ENCODE results near the gene FIGNL2.
"Not testable (repeated sequence)": the region's sequence is repeated elsewhere in the genome, so short reads cannot be mapped to it uniquely, and the experiment has no call there.

FIGNL2 gene, protein sequence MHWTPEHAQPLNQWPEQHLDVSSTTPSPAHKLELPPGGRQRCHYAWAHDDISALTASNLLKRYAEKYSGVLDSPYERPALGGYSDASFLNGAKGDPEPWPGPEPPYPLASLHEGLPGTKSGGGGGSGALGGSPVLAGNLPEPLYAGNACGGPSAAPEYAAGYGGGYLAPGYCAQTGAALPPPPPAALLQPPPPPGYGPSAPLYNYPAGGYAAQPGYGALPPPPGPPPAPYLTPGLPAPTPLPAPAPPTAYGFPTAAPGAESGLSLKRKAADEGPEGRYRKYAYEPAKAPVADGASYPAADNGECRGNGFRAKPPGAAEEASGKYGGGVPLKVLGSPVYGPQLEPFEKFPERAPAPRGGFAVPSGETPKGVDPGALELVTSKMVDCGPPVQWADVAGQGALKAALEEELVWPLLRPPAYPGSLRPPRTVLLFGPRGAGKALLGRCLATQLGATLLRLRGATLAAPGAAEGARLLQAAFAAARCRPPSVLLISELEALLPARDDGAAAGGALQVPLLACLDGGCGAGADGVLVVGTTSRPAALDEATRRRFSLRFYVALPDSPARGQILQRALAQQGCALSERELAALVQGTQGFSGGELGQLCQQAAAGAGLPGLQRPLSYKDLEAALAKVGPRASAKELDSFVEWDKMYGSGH

DNA sequence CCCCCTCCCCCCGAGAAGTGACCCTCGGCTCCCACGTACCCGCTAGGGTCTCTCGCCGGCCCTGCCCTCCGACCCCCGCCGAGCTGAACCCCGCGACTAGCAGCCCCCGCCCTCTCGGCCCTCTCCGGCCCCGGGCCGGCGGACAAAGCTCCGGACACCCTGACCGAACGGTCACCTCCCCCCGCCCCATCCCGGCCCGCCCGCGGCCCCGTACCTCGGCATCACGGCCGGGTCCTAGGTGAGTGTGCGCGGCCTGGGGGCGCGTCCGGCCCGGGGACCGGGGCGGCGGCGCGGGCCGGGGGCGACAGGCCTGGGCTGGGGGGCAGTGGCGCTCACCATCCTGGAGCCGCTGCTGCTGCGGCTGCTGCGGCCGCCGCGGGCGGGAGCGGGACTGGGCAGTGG lies at the start of gene FIGNL2:
Gene FIGNL2 (minus strand): TSS at position 393 of the 402 bp plus-strand sequence. CDS start 26,305 bp downstream, outside the sequence.
- no peak for DNase-seq (ENCODE audit: low spot score)

DNA sequence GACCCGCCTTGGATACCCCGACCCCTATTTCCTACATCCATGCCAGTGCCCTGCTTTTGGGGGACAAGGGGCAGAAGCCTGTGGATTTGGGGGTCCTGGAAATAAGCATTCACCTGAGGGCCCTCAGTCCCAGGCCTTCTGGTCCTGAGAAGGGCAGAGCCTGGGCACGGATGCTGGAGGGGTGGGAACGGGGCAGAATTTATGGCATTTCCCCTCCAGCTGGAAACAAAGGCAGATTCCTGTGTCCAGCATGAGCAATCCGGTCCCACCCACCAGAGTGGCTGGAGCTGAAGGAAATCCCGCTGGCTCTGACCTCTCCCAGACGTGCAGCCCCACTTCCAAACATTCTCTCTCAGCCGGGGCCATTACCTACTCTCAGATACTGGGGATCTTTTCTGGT lies 48.7 kb upstream of the FIGNL2 start:
- no peak for DNase-seq (ENCODE audit: low spot score)

DNA sequence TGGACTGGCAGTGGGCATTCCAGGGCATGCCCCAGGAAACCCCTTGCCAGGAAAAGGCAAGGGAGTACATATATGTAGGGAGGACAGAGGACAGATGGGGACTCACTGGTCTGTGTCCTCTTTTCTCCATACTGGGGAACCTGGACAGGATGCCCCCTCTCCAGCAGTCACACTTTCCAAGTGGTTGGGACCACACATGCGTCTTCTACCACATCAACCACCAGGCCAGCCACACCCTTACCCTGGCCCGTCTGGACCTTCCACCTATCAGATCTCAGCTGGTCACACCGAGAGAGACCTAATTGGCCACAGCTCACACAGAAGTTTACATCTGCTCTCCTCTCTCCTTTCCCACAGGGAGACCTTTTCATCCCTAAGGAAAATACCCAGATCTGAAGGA lies 47.7 kb upstream of the FIGNL2 start:
- DNase-seq (ENCODE audit: low spot score) = no peak

DNA sequence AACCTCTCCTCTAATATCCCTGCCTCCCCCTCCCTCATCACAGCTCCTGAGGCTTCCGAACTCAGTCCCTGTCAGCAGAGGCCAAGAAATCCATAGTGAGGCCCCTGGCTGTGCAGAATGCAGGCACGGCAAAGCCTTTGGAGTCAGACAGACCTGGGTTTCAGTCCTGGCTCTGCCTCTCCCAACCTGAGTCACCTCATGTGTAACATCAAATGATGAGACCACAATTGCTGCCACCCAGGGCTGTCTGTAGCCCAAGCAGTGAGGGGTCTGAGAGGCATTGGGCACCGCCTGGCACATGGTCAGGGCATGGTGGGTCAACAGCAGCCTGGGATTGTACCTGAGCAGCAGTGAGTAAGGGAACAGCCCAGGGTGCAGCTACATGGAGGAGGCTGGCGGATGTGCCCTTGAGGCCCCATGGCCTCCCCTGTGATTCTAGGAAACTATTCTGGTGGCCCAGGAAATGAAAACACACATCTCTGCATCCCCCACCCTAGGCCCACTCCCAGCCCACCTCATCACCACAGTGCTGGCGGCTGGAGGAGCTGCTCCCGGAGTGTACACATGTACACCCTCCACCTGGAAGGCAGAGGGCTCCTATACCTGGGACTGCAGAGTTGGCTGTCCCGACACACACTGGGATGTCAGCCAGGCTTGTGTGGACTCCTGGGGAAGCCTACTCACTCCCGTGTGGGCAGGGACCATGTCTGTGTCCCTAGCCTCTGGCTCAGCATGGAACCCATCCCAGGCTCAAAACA lies 47.0 kb upstream of the FIGNL2 start:
- no peak for DNase-seq (ENCODE audit: low spot score)

DNA sequence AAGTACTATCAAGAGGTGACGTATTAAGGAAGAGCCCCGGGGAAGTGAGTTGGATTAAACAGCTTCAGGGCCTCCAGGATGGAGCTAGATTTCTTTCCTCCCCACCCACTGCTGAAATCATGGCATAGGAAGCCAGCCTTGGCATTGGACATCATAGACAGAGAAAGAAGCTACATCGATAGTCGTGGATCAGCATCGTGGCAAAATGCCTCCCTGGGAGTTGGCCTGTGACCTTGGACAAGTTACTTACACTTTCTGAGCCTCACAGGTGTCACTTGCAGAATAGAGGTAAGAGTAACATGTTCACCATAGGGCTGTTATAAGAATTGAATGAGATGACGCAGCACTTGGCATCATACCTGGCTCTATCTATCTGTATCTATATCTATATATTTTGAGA lies 45.3 kb upstream of the FIGNL2 start:
- no peak for DNase-seq (ENCODE audit: low spot score)

DNA sequence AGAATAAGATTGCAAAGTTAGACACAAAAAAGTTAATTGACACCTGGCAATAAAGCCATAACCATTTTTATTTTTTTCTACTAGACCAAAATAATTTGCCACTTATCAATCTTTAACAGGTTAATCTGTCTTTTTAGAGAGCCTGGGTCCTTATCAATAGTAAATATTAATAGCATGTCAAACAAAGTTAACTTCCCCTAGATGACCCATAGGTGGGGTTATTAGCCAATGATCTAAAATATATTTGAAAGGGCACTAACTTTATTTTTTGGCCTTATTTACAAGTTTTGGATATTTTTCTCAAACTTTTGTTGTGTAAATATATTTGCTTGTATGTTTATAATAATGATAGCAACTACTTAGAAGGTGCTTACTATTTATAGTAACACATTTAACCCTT lies 43.3 kb upstream of the FIGNL2 start:
- DNase-seq (ENCODE audit: low spot score) = no peak

DNA sequence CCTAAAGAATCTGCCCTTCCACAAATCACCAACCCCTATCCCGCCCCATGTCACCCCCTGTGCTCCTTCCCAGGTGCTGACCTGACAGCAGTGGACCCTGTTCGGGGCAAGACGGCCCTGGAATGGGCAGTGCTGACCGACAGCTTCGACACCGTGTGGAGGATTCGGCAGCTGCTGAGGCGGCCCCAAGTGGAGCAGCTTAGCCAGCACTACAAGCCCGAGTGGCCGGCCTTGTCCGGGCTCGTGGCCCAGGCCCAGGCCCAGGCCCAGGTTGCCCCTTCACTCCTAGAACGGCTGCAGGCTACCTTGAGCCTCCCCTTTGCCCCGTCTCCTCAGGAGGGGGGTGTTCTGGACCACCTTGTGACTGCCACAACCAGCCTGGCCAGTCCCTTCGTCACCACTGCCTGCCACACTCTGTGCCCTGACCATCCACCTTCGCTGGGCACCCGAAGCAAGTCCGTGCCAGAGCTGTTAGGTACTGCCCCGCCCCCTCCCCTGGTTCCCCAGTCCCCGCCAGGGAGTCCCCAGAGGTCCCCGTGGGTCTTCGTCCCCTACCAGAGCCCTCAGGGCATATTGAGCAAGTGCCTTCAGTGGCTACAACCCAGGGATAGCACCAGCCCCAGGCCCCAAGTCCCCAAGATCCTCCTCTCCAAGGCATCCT lies 42.1 kb upstream of the FIGNL2 start:
- no peak for DNase-seq (ENCODE audit: low spot score)

DNA sequence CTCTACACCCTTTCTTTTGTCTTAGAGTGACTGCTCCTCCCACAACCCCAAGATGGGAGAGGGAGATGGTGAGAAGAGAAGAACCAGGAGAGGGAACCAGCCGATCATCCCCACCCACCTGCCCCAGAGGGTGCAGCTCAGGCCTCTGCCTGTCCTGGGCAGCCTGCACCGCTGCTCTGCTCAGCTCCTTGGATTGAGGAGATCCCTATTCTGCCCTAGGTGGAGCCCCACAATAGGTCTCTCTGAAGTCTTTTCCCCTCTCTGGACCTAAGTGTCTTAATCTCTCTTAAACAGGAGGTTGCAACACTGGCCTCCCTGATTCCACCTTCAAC lies 41.6 kb upstream of the FIGNL2 start:
- no peak for DNase-seq (ENCODE audit: low spot score)

DNA sequence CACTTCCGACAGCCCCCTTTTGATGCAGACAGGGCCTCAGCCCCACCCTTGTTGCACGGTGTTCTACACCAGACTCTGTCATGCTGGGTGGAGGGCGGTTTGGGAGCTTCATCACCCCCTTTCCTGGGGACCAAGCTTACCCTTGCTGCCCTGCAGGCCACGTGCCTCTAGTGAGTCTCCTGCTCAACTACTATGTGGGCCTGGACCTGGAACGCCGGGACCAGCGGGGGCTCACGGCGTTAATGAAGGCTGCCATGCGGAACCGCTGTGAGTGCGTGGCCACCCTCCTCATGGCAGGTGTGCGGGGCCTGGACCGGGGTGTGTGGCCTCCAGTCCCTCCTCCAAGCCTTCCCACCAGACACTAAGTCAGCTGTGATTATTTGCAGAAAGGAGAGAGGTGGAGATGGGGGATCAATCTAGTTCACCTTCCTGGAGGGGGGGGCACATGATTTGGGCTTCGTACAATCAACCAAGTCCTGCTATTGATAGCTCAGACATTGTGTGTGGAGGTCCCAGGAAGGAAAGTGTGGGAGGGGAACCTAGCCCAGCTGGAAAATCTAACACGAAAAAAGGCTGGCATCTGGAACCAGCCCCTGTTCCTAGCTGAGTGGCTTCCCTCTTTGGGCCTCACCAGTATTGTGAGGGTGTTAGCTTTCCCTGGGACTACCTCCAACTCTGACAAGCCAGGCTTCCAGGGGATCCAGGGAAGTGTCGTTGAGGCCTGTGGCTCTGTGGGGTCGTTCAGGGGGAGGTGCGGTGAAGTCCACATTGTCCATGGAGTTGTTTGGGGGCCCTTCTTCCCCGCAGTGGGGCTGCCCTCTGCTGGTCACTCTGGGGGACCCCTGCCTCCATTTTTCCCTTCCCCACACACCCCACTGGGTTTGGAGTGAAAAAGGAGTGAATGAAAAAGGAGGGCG lies 41.0 kb upstream of the FIGNL2 start:
- DNase-seq (ENCODE audit: low spot score) = no peak

DNA sequence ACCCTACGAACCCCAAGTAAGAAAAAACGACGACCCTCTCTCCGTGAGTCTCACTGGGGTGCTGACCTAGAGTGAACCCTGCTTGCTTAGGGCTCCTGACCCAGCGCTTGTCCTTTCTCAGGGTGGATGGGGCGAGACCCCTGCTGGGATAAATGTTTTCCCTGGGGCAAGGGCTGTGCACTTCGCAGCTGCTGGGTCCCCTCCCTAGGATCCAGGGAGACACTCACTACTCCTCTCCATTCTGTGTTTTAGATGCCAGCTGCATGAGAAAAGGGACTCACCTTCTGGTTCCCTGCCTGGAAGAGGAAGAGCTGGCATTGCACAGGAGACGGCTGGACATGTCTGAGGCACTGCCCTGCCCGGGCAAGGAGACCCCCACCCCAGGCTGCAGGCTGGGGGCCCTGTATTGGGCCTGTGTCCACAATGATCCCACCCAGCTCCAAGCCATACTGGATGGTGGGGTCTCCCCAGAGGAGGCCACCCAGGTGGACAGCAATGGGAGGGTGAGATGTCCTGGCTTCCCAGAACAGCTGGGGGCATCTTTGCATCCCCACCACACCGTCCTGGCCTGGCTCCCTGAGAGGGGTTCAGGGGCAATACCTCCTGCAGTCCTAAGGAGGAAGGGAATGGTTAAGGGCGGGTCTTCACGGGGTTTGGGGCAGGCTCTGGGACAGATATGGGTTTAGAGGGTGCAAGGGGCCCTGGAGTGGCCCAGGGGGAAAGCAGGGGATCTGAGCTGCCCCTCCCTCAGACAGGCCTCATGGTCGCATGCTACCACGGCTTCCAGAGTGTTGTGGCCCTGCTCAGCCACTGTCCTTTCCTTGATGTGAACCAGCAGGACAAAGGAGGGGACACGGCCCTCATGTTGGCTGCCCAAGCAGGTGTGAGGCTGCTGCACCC lies 40.0 kb upstream of the FIGNL2 start:
- DNase-seq (ENCODE audit: low spot score) = no peak

DNA sequence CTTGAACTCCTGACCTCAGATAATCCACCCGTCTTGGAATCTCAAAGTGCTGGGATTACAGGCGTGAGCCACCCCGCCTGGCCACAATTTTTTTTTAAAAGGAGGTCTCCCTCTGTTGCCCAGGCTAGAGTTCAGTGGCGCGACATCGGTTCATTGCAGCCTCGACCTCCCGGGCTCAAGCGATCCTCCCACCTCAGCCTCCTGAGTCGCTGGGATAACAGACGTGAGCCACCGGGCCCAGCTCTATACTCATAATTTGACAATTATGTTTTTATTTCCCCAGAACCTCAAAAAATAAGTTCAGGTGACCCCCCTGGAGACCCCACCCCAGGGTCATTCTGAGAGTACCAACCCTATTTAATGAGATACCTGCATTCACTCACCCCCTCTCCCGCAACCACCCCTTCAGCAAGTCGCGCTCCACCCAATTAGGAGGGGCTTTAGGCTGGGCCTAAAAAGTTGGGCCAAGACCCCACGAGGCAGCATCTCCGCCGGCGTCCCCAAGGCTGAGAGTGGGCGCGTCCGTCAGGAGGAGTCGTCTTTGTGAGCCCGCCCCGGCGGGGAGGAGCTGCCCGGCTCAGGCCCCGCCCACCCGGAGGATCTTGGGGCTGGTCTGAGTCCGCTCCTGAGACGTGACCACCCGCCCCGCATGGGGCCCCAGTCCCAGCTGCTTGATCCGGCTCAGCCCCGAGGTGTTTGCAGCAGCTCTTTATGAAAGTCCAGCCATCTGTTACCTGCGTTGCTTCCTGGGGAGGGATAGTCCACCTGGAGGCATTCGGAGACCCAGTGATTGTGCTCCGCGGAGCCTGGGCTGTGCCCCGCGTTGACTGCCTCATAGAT lies 39.2 kb upstream of the FIGNL2 start, which contains the start of gene ANKRD33:
Gene ANKRD33 (plus strand): TSS at position 628 of the 840 bp plus-strand sequence. CDS start 84 bp downstream, at position 712.
- no peak for DNase-seq (ENCODE audit: low spot score)

DNA sequence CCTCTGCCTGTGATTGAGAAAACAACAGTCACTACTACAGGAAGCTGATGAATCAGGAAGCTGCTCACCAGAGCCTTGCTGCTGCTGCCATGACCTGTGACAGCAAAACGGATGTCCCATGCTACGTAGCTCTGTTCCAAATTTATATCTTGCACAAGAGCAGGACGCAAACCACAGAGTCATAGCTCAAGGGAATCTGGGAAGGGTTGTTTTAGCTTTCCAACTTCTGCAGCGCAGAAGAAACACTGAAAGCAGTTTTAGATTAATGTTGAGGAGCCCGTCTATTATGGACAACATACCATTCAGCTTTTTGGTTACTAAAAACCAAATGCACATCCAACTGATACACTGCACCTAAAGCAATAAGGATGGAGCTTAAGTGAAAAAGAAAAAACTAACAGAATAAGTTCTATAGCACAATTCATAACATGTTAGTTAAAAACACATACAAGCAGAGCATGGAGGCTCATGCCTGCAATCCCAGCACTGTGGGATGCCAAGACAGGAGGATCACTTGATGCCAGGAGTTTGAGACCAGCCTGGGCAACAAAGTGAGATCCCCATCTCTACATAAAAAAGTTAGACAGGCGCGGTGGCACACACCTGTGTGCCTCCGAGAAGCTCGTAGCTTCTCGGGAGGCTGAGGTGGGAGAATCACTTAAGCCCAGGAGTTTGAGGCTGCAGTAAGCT lies 37.6 kb upstream of the FIGNL2 start:
- peak; percentile 85 for DNase-seq (ENCODE audit: low spot score)

DNA sequence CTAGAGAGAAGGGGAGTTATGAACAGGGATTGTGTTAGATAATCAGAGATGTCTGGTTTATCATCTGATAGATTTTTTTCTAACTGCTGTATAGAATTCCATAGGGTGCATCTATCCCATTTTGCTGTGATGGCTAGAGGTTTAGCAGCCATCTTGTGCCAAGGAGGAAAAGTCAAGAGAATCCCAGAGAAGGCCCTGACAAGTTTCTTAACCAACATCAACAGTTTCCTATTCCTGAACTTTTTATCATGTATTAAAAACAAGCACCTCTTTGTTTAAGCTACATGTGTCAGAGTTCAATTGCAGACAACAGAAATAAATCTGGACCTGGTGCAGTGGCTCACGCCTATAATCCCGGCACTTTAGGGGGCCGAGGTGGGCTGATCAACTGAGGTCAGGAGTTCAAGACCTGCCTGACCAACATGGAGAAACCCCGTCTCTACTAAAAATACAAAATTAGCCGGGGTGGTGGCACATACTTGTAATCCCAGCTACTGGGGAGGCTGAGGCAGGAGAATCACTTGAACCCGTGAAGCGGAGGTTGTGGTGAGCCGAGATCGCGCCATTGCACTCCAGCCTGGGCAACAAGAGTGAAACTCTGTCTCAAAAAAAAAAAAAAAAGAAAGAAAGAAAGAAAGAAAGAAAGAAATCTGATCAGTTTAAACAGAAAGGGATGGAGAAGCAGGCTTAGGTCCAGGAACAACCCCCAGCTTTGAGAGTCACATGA lies 36.9 kb upstream of the FIGNL2 start:
- DNase-seq (ENCODE audit: low spot score) = not testable (repeated sequence)

DNA sequence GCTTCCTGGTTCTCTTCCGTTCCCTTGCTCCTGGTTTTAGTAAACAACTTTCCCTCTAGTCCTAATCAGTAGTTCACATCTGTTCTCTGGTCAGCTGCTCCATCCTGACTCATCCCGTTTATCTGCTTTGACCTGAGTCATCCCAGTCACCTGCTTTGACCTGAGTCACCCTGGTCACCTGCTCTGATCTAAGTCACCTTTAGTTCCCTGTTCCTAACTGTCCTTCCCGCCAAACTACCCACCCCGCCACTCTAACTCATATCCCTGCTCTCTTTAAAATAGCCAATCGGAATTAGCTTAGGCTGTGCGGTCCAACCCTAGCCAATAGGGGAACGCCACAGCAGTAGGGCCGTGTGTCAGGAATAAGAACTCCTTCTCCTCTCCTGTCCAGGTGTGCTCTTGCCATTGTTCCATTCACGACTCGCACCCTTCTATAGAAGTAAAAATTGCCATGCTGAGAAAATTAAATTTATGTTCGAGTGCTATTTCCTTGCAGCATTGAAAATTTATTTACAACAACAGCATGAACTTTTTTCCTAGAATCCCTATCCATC lies 36.2 kb upstream of the FIGNL2 start:
- peak; percentile 79 for DNase-seq (ENCODE audit: low spot score)

DNA sequence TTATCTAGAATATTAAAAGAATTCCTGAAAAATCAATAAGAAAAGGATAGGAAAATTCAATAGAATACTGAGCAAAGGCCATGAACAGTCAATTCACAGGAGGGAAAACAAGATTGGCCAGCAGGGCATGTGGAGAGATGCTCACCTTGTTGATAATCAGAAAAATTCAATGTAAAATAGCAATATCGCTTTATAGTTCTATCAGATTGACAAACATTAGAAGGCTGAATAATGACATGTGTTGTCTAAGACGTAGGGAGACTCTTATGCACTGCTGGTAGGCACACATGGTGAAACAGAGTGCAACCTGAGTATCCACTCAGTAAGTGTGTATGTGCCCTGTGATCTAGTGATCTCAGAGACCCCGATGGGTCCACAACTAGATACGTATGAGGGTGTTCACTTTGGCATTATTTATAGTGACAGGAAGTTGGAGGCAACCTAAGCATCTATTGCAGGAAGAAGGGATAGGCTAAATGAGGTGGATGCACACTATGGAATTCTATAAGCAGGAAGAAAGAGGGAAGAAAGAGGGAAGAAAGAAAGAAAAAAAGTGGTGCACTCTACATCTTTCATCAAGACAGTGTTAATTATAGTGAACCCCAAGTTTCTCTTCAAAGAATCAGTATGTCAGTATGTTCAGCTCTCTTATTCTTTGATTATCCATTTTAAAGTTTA lies 35.6 kb upstream of the FIGNL2 start:
- no peak for DNase-seq (ENCODE audit: low spot score)

DNA sequence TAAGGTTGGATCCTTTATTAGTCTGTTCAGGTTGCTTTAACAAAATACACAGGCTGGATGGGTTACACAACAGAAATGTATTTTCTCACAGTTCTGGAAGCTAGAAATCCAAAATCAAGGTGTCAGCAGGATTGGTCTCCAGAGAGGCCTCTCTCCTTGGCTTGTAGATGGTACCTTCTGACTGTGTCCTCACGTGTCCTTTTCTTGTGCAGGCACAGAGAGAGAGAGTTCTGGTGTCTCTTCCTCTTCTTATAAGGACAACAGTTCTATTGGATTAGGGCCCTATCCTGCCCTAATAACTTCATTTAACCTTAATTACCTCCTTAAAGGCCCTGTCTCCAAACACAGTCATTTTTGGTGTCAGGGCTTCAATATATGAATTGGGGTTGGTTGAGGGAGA lies 34.8 kb upstream of the FIGNL2 start:
- DNase-seq (ENCODE audit: low spot score) = no peak

DNA sequence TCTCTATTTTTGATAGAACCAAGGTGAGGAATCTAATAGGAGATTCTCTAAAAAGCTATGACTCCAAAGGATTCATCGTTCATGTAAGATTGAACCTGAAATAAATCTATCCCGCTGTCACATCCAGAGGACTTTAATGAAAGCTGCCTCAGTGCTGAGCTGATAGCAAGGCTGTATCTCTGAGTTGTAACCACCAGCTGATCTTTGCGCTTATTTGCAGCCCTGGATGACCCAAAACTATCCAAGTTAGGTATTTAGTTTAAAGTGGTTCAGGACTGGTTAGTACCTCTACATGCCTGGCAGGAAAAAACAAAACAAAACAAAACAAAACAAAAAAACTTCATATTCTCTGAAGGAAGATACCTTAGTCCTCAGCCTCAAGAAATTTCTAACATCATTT lies 30.6 kb upstream of the FIGNL2 start:
- DNase-seq (ENCODE audit: low spot score) = no peak
